ENCODE data around the gene SAMD13. TPM values are rescaled to one million over a fixed set of nuclear protein-coding genes. Genes with fewer than 3 reads are reported as not detected.

SAMD13 gene
- total RNA-seq, 6 donors from 2014 or later: 0.71 to 1.9 (median 0.90) TPM; not detected in 2

- no peak for TF ChIP-seq CTCF (IDR thresholded peaks at IDR 0.05)
- no peak for TF ChIP-seq POLR2AphosphoS5 (IDR thresholded peaks at IDR 0.05)
- TF ChIP-seq EP300 (IDR thresholded peaks at IDR 0.05): no peak
- TF ChIP-seq POLR2A (IDR thresholded peaks at IDR 0.05): no peak
- ATAC-seq (ENCODE audit: low FRiP score in 2 of 2): no peak
Measured at GRCh38 chr1:84255582-84255981, 45.9 kb upstream of the SAMD13 start.

GRCh38 chr1:84257617-84258016, 43.9 kb upstream of the SAMD13 start:
- 55% methylated on average over 2 of the region's 2 CpGs; no CpG with 5 or more reads in 1 of the 2 donors for whole genome bisulfite sequencing, 2 donors
- no peak for ATAC-seq (ENCODE audit: low FRiP score in 2 of 2)
- TF ChIP-seq EP300 (IDR thresholded peaks at IDR 0.05) (no peak), POLR2A (IDR thresholded peaks at IDR 0.05) (no peak), CTCF (IDR thresholded peaks at IDR 0.05) (no peak), POLR2AphosphoS5 (IDR thresholded peaks at IDR 0.05) (no peak)

More at GRCh38 chr1:84255582-84255981, 45.9 kb upstream of the SAMD13 start:
- H3K36me3 ChIP-seq: no peaks in the 10 kb centered on the region
- H3K9me3 ChIP-seq: no peaks in the 10 kb centered on the region
- no peaks in the 10 kb centered on the region for H3K4me1 ChIP-seq
- H3K27me3 ChIP-seq: no peaks in the 10 kb centered on the region
- DNase-seq: no peak
- H3K4me3 ChIP-seq: no peak overlapping the region
- no peak overlapping the region for H3K27ac ChIP-seq

GRCh38 chr1:84259376-84259775, 42.1 kb upstream of the SAMD13 start:
- Histone ChIP-seq H3K4me1 (no peaks in the 10 kb centered on the region), H3K4me3 (no peak overlapping the region), H3K36me3 (no peaks in the 10 kb centered on the region), H3K27me3 (no peaks in the 10 kb centered on the region), H3K27ac (no peak overlapping the region), H3K9me3 (no peaks in the 10 kb centered on the region)
- 88 to 100% methylated on average over 2 of the region's 2 CpGs for WGBS, 2 donors
- ATAC-seq (ENCODE audit: low FRiP score in 2 of 2): no peak
- TF ChIP-seq POLR2AphosphoS5 (IDR thresholded peaks at IDR 0.05): no peak
- no peak for DNase-seq

More at GRCh38 chr1:84257617-84258016, 43.9 kb upstream of the SAMD13 start:
- no peak overlapping the region for H3K4me3 ChIP-seq
- DNase-seq: no peak
- H3K36me3 ChIP-seq: no peaks in the 10 kb centered on the region
- H3K4me1 ChIP-seq: no peaks in the 10 kb centered on the region
- H3K27me3 ChIP-seq: no peaks in the 10 kb centered on the region
- no peak overlapping the region for H3K27ac ChIP-seq
- H3K9me3 ChIP-seq: no peaks in the 10 kb centered on the region

- Histone ChIP-seq H3K27me3 (no peaks in the 10 kb centered on the region), H3K4me1 (no peaks in the 10 kb centered on the region), H3K36me3 (no peaks in the 10 kb centered on the region), H3K4me3 (no peak overlapping the region), H3K27ac (no peak overlapping the region), H3K9me3 (no peaks in the 10 kb centered on the region)
- no peak for TF ChIP-seq CTCF (IDR thresholded peaks at IDR 0.05)
- no peak for ATAC-seq (ENCODE audit: low FRiP score in 2 of 2)
- DNase-seq: no peak
- WGBS, 2 donors: 82 to 90% methylated on average over 2 of the region's 2 CpGs
Measured at GRCh38 chr1:84259989-84260388, 41.5 kb upstream of the SAMD13 start.

GRCh38 chr1:84260852-84261518, 40.5 kb upstream of the SAMD13 start:
- TF ChIP-seq CTCF (IDR thresholded peaks at IDR 0.05): no peak
- no peak for TF ChIP-seq POLR2A (IDR thresholded peaks at IDR 0.05)
- no peak for TF ChIP-seq EP300 (IDR thresholded peaks at IDR 0.05)
- no peak for TF ChIP-seq POLR2AphosphoS5 (IDR thresholded peaks at IDR 0.05)
- ATAC-seq (ENCODE audit: low FRiP score in 2 of 2): no peak
- Histone ChIP-seq H3K36me3 (no peaks in the 10 kb centered on the region), H3K27ac (no peak overlapping the region), H3K4me1 (no peaks in the 10 kb centered on the region), H3K27me3 (no peaks in the 10 kb centered on the region), H3K9me3 (no peaks in the 10 kb centered on the region), H3K4me3 (no peak overlapping the region)
- WGBS, 2 donors: 36 to 59% methylated on average over 3 of the region's 3 CpGs
- DNase-seq: no peak

All from upper lobe of left lung (tissue), 6 donors.